GOT3 (cell line): Measurements from ENCODE around the gene SLC5A10.
"Not testable (repeated sequence)": the region's sequence is repeated elsewhere in the genome, so short reads cannot be mapped to it uniquely, and the experiment has no call there.

ENCODE experiments used
- DNase-seq: peaks from one replicate; lab custom pipeline; 2025; ENCODE audit warnings: mixed read lengths; lab: John Stamatoyannopoulos, UW

SLC5A10 gene

DNA sequence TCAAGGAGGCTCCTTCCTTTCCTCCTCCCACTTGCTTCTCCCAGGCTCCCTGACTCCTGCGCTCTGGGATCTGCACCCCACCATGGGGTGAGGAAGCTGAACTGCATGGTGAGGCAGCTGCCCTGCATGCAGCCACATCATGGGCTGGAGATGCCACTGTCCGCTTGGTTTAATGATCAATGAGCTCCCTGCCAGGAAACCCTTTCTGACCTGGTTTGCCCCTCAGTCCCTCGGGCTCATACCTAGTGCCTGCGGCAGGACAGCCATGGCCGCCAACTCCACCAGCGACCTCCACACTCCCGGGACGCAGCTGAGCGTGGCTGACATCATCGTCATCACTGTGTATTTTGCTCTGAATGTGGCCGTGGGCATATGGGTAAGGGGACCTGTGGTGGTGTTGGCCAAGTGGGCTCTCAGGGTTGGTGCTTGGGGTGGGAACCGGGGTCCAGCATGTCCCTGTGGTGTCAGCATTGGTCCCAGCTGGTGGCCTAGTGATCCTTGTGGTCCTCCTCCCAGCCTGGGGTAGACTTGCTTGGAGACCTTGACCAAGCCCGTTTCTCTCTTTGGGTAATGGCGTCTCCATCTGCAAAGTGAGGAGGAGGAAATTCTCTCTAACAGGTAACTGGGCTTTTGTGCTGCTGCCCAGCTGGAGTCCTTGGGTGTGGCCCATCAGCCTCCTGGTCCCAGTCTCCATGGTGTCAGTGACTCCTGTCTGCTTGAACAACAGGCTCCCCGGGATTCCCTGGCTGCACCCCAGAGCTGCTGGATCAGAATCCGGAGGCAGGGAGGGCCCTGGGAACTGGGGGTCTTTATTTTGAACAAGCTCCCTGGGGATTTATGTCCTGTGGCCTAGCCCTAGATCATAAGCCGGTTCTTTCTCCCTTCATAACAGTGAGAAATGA lies at the start of gene SLC5A10:
TSS of gene SLC5A10 (plus strand) at position 225 of the 902 bp plus-strand sequence. CDS start at position 266, 41 bp downstream.
- DNase-seq, result no peak

DNA sequence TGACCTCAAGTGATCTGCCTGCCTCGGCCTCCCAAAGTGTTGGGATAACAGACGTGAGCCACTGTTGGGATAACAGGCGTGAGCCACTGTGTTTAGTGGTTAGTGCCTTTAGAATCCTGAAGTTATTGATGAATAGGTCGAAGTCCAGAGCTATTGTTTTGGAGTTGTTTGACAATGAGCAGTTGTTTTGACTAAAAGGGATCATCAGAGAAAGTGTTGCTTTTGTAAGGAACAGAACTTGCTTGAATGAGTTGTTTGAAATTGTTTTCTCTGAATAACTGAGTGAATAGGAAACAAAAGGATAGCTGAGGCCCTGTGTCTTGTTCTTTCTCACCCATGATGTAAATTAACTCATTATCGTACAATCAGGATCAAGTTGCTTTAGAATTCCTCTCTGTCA lies 47.5 kb upstream of the SLC5A10 start:
- DNase-seq, result no peak

DNA sequence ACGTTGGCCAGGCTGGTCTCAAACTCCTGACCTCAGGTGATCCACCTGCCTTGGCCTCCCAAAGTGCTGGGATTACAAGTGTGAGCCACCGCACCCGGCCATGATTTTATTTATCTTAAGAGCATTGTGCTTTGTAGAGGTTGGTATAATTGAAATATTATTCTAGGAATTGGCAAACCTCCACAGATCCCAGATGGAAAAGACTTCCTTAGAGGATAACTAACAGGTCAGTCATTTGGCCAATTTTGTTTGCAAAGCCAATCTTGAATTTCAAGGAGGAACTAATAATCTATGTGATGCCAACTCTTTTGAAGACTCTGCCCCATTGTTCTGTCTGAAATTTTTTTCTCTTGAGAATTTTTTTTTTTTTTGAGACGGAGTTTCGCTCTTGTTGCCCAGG lies 46.7 kb upstream of the SLC5A10 start:
- DNase-seq, result no peak

DNA sequence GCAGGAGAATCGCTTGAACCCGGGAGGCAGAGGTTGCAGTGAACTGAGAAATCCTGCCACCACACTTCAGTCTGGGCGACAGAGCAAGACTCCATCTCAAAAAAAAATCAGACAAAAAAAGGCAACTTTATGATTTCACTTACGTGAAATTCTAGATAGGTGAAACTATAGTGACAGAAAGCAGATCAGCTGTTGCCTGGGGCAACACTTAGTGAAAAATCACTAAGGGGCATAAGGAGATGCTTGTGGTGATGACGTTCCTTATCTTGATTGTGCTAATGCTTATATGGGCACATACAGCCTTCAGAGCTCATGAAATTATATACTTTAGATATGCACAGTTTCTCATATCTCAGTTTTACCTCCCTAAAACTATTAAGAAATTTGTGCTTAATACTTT lies 41.6 kb upstream of the SLC5A10 start:
- no peak for DNase-seq

DNA sequence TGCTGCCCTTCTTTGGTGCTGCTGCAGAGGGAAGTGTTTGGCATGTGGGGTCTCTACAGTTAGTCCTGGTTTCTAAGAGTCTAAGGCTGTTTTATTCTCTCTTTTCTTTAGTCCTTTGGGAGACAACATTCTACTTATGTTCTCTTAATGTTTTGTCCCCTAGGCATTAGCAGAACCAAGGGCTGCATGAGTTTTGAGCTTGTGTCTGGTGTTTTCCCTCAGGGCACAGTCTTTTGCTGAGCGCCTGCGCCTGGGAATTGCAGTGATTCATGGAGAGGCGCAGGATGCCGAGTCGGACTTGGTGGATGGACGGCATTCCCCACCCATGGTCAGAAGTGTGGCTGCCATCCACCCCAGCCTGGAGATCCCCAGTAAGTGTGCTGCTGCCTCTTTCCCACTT lies 41.1 kb upstream of the SLC5A10 start:
- no peak for DNase-seq

DNA sequence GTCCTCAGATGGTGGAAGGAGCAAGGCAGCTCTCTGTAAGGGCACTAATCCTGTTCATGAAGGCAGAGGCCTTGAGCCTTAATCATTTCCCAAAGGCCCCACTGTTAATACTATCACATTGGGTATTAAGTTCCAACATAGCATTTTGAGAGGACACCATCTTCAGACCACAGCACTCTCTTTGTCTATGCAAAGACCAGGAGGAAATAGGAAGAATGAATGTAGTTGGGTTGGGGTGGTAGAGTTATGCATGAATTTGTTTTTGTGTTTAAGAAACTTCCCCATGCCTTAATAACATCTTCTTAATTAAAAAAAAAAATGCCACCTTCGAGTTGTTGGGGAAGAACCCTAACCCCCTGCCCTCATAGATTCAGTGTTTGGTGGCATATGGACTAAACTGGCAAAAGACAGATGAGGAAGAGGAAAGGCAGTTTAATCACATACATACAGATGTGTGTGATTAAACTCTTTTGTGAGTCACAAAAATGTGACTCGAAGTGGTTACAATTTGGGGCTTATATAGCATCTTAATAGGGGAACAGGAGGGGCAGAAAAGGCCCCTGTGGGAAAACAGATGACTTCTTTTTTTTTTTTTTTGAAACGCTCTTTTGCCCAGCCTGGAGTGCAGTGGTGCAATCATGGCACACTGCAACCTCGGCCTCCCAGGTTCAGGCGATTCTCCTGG lies 35.0 kb upstream of the SLC5A10 start:
- DNase-seq, result no peak

DNA sequence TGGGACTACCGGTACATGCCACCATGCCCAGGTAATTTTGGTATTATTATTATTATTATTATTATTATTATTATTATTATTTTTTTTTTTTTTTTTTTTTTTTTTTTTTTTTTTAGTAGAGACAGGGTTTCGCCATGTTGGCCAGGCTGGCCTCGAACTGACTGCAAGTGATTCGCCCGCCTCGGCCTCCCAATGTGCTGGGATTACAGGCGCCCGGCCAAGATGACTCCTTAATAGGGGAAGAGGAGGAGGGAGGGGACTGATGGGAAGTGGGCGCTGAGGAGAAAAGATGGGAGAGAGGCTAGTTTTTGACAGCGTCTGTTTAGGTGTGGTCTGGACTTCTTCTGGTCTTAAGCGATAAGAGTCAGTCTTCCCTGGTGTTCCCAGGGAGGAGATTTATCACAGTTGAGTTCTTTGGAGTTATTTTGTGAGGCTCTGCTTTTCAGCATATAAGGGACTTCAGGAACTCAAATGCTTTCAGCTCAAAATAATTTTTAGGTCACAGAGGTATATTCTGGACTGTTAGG lies 34.4 kb upstream of the SLC5A10 start:
- no peak for DNase-seq

DNA sequence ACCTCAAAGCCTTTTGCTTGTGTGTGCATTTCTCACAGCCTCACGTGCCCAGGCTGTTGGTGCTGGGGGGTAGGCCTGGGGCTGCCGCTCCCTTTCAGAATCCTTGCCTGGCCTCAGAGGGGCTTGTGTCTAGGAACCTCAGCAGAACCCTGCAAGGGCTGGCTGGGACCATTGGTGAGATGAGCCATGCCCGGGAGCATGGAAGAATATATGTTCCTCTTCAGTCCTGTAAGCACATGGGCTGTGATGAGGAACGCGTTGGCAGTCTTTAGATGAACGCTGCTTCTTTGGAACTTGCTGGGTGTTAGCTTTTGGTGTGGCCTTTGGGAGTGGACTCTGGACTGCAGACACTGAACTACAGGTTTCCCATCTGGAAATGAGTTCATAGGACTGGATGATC lies 32.0 kb upstream of the SLC5A10 start:
- DNase-seq, result no peak

DNA sequence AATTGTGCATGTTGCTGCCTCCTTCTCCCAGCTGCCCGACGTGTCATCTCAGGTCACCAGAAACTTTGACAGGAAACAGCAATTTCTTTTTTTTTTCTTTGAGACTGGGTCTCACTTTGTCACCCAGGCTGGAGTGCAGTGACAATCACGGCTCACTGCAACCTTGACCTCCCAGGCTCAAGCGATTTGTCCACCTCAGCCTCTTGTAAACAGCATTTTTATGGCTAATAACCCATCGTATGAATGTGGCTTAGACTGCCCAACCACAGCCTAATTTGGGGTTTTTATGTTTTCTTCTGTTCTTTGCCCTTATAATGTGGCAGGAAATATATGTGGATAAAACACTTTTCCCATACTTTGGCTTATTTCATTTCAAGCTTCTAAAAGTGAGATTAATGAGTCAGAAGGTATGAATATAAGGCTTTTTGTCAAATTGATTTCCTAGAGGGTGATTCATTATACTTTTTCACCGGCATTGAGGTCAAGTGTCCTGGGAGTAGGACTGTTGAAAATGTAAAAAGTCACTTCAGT lies 31.0 kb upstream of the SLC5A10 start:
- DNase-seq, result no peak

DNA sequence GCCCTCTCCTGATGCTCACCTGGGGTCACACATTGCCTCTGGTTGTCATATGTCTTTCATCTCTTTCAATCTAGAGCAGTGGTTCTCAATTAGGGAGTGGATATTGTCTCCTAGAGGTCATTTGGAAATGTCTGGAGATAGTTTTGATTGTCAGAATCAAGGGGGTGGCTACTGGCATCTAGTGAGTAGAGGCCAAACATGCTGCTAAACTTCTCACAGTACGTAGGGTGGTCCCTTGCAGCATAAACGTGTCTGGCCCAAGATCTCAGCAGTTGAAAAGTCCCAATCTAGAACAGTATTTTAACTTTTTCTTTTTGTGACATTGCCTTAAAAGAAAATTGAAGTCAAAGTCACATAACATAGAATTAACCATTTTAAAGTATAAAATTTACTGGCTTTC lies 30.5 kb upstream of the SLC5A10 start:
- DNase-seq, result no peak

DNA sequence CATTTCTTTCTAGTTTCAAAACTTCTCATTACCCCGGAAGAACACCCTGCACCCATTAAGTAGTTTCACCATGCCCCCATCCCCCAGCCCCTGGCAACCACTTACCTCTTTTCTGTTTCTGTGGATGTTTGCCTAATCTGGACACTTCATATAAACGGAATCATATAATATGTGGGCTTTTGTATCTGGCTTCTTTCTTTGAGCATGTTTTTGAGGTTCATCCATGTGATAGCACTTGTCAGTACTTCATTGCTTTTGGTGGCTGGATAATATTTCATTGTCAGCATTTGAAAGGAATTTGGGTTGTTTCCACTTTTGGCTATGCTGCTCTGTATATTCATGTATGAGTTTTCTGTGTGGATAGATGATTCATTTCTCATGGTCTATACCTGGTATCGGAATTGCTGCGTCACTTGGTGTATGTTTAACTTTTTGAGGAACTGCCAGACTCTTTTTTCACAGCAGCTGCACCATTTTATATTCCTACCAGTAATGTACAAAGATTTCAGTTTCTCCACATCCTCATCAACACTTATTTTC lies 30.0 kb upstream of the SLC5A10 start:
- DNase-seq, result no peak

DNA sequence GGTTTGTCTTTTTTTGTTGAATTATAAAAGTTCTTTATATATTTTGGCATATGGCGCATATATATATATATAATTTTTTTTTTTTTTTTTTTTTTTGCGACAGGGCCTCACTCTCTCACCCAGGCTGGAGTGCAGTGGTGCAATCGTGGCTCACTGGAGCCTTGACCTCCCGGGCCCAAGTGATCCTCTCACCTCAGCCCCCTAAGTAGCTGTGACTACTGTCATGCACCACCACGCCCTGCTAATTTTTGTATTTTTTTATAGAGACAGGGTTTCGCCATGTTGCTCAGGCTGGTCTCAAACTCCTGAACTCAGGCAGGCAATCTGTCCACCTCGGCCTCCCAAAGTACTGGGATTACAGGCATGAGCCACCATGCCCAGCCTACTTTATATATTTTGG lies 29.4 kb upstream of the SLC5A10 start:
- not testable (repeated sequence) for DNase-seq

DNA sequence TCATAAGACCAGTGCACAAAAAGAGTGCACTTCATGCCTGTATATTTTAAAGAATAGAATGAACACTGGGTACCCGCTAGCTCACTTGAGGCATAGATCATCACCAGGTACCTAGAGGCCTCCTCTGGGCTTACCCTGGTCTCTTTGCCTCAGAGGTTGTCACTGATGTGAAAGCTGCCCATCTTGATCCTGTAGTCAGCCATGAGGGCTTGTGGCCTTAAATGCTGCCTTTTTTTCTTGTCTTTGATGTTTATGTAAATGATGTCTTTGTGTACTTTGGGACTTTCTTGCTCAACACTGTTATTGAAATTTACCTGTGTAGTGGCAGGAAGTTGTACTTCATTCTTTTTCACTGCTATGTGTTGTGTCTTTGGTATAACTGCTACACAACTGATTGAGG lies 26.8 kb upstream of the SLC5A10 start:
- DNase-seq, result no peak

DNA sequence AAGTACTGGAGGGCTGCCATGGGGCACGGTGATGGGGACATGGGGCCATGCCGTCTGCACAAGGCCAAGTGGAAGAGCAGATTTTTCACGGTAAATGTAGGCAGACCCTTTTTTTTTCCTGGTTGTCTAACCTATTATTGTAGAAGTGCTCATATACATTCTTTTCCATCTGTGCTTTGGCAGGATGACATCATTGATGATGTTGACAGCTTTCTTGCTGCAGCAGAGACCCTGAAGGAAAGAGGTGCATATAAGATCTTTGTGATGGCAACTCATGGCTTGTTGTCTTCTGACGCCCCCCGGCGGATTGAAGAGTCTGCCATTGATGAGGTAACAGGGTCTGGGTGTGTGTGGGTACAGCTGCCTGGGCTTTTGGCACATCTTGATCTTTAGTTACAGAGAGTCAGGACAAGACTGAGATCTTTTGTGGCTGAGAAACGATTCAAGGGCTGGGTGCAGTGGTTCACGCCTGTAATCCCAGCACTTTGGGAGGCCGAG lies 23.3 kb upstream of the SLC5A10 start:
- no peak for DNase-seq

DNA sequence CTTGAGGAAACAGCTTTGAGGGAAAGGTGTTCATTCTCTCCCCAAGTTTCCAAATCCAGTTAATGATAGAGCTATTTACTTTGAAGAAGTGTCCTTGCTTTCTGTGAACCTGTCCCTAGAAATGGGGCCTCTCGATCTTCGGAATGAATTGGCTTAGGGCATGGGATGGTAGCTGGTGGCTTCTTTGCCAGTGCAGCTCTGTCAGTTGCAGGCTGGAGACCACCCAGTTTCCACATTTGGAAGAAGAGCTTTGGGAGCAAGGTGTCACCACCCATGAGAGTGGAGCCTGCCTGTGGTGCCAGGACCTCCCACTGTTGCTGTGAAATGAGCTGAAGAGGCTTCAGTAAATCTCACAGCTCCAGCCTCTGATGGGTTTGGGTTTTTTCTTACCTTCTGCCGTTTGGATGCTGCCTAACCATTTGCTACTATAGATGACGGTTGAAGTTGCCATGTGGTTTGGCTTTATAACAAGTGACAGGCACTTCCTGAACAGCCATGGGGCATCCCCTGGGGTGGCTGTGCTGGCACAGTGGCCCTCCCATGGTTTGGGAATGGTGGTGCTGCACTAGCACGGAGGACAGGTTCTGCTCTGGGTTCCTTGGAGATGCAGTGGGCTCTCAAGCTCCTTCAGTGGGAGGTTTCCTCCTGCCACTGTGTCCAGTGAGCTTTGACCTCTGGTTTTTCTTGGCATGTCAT lies 19.5 kb upstream of the SLC5A10 start:
- DNase-seq, result no peak

DNA sequence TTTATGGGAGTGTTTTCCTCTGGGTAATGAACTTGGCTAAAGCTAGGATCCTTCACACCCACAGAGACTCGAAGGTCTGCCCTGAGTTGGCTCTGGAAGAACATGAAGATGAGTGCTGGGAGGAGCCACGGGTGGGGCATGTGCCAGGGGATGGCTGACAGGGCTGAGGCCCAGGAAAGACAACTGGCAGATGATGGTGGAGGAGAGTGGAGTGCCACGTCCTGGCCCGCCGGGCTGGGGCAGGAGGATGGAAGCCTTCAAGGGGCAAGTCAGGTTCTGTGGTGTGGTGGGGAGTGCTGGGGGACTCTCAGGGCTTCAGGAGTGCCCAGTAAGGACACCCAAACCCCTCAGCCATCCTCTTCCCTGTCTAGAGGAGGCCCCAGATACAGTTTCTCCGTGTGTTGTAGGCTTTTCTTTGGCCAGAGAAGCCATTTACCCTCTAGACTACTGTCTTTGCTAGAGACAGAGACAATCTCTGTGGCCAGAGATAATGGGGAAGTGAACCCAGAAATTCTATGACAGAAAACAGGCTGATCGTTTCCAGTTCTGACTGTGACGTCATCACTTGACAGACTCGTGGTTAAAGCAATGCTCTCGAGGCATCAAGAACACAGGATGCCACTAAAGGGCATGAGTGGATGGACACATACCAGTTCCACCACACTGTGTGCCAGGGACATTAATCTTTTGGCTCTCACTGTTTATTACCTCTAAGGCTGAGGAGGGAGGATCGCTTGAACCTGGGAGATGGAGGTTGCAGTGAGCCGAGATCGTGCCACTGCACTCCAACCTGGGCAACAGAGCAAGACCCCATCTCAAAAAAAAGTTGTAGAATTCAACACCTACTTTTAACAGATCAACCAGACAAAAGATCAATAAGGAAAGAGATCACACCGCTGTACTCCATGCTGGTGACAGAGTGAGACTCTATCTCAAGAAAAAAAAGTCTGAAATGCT lies 18.6 kb upstream of the SLC5A10 start:
- DNase-seq, result no peak

DNA sequence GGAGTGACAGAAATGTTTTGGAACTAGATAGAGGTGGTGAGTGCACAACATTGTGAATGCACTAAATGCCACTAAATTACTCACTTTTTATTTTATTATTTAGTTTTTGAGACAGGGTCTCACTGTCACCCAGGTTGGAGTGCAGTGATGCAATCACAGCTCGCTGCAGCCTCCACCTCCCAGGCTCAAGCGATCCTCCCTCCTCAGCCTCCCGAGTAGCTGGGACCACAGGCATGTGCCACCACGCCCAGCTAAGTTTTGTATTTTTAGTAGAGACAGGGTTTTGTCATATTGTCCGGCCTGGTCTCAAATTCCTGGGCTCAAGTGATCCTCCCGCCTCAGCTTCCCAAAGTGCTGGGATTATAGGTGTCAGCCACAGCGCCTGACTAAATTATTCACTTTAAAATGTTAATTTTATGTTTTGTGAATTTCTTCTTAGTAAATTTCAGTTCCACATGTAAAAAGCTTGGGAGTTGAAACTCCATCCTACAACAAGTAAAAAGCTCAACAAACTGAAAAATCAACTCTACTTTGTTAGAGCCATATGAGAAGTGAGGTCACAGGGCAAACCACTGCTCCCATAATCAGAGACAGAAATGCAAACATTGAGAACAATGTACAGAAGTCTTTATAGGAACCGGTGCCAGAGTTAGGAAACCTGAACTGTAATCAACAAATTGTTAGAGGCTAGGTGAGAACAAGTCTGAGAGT lies 13.8 kb upstream of the SLC5A10 start:
- DNase-seq, result no peak

DNA sequence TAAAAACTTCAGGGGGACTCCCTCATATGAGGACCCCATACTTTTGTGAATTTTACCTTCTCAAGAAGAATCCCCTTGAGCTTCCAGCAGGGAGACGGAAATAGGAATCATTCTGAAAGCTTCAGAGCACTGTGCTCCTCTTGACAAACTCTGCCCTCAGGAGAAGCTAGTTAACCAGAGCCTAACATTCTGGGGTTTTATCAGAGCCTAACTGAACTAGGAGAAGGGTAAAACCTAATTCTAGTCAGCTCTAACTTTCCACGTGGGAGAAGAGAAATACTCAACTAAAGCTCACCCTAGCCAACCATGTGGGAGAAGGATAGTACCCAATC lies 13.3 kb upstream of the SLC5A10 start:
- no peak for DNase-seq

DNA sequence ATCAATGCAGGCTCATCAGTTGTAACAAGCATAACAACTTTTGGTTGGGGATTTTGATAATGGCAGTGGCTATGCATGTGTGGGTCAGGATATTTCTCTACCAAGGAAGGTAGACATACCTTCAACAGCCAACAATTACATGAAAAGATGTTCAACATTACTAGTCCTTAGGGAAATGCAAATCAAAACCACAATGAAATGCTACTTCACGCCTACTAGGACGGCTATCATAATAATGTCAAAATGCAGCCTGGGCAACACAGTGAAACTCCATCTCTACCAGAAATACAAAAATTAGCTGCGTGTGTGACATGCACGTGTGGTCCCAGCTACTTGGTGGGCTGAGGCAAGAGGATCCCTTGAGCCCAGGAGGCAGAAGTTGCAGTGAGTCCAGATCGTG lies 7.3 kb upstream of the SLC5A10 start:
- DNase-seq, result no peak

DNA sequence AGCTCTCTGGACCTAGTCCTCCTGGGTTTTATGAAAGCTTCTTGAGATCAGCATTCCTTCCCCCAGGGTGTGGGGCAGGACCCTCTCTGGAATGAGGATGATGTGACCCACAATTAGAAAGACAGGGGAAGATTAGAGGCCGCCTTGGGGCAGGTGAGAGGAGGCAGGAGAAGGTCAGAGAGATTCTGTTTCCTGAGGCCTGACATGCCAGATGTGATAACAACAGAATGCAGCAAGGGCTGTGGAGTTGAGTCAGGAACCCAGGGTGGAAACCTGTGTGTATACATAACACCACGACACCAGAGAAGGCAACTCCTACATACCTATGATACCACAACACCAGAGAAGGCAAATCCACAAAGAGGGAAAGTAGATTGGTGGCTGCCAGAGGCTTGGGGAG lies 5.4 kb upstream of the SLC5A10 start:
- no peak for DNase-seq
